Subcutaneous adipose tissue (tissue), 4 donors: Measurements from ENCODE around the gene KREMEN2. TPM values are rescaled to one million over a fixed set of nuclear protein-coding genes. Genes with fewer than 3 reads are reported as not detected.

Experiments
- total RNA-seq, 4 donors: library from RNA; depleted of rRNA; stranded (reverse); fragments of >200 nt; gene quantifications; one replicate each; pipeline ENCODE4 v1.1.0, GENCODE V29; 2016
- TF ChIP-seq, protein P1 (sequence below): fragments of 450-650 bp; IDR thresholded peaks from one replicate; pipeline ENCODE4 v1.5.1; 2016; ENCODE audit warnings: low read depth, mild to moderate bottlenecking, control low read depth, antibody characterized with exemption, moderate library complexity

KREMEN2 gene
- total RNA-seq, 4 donors from 2014 or later, result not detected

DNA sequence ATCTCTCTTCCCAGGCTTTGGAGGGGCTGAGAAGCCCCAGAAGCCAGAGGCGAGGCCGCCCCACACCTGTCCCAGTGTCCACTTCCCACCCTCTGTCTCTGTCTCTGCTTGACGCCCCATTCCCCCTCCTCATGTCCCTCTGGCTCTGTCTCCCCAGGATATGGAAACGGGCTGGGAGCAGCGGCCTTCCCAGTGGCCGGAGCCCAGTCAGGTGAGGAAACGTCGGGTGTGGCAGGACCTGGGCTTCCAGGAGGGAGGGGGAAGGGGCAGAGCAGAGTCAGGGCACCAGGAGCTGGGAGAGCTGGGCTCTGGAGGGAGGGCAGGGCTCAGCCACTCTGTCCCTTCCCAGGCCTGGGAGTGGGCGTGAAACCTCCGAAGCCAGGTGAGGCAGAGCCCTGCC is 26.8 kb downstream of the KREMEN2 start:
- TF ChIP-seq, protein P1, sequence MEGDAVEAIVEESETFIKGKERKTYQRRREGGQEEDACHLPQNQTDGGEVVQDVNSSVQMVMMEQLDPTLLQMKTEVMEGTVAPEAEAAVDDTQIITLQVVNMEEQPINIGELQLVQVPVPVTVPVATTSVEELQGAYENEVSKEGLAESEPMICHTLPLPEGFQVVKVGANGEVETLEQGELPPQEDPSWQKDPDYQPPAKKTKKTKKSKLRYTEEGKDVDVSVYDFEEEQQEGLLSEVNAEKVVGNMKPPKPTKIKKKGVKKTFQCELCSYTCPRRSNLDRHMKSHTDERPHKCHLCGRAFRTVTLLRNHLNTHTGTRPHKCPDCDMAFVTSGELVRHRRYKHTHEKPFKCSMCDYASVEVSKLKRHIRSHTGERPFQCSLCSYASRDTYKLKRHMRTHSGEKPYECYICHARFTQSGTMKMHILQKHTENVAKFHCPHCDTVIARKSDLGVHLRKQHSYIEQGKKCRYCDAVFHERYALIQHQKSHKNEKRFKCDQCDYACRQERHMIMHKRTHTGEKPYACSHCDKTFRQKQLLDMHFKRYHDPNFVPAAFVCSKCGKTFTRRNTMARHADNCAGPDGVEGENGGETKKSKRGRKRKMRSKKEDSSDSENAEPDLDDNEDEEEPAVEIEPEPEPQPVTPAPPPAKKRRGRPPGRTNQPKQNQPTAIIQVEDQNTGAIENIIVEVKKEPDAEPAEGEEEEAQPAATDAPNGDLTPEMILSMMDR, result no peak

DNA sequence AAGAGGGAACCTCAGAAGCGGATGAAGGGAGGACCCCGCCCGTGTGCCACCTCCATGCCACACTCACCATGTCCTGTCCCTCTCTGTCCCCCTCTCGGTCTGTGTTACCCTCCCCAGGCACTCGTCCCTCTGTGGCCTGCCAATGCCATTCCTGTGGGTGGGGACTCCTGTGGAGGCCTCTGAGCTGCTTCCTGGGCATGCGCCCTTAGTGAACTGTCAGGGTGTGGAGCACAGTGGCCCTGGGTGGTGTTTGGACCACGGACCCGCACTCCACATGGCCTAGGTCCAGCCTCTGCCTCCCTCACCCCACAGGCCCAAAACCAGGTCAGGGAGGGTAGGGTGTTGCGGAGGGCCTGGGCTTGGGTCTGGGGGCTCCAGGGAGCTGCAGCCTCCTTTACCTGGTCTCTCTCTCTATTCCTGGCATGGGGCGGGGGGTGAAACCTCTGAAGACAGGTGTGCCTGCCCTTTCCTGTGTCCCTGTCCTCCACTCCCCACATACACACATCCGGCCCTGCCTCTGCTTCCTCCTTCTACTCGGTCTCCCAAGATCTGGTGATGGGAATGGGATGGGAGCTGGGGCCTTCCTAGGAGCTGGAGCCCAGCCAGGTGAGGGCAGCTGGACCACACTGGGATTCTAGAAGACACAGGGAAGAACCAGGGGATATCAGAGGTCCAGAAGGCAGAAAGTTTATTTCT is 27.6 kb downstream of the KREMEN2 start:
- TF ChIP-seq, protein P1, result no peak

DNA sequence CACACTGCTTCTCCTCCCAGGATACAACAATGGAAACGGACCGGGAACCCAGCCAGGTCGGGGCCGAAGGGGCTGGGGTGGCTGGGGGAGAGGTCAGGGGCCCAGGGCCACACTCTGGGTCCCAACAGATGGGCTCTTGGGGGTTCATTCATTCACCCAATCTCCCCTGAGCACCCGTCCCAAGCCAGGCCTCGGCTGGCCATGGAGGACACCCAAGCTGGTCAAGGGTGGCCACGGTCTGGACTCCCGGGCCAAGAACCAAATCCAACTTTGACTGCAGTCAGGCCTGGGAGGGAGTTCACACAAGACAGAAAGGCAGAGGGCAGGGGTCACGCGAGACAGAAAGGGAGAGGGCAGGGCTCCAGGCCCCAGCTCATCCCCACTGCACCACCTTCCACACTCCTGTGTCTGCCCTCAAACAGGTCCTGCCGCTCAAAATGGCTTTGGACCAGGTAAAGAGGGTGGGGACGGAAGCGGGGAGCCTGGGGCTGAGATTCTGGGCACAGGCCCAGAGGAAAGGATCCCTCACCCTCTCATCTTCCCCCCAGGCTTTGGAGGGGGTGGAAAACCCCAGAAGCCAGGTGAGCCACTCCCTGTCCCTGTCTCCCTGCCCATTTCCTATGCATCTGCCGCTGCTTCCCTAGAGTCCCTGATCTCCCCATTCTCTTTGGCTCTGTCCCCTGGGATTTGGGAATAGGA is 28.5 kb downstream of the KREMEN2 start:
- TF ChIP-seq, protein P1, result no peak

DNA sequence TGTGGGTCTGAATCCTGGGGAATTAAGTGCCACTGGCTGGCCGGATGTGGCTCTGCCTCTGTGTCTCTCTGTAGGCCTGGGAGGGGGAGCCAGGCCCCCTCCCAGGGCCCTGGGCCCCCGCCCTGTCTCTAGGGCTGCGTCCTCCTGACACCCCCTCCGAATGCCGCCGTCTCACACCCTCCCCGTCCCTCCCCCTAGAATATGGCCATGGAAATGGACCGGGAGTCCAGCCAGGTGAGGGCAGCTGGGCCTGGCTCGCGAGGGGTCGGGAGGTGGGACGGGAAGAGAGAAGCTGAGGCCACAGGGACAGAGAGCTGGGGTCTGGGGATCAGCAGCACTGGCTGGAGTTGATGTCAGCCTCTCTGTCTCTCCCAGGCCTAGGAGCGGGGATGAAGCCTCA is 32.2 kb downstream of the KREMEN2 start:
- TF ChIP-seq, protein P1, result no peak

DNA sequence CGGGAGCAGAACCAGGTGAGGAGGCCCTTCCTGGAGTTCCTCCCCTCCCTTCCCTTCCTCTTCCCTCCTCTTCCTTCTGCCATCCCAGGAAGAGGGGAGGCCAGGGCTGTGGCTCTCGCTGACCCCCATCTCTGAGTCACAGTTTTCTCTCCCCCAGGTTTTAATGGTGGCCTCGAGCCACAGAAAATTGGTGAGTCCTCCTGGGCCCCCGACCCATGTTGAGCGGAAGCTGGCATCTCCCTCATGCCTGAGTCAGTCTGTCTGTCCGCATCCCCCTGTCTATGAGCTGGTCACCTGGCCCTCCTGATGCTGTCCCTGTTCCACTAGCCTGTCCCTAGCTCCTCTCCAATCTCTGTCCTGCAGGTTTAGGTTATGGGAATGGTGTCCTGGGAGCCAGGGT is 35.9 kb downstream of the KREMEN2 start:
- TF ChIP-seq, protein P1, result no peak

DNA sequence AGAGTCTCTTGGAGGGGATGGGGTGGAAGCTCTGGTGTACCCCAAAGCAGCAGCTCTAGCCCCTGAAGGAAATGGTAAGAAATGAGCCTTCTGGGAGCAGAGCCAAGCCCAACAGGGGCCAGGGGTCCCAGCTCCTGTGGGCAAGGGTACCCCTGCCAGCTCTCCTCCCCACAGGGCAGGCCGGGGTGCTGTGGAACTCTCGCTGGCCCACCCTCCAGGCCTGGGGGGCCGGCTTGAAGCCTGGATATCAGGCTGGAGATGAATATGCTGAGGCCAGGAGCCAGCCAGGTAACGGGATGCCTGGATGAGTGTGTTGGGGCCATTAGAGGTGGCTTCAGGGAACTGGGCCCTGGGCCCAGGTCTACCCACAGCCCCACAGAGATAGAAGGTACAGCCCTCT is 36.5 kb downstream of the KREMEN2 start:
- TF ChIP-seq, protein P1, result no peak

DNA sequence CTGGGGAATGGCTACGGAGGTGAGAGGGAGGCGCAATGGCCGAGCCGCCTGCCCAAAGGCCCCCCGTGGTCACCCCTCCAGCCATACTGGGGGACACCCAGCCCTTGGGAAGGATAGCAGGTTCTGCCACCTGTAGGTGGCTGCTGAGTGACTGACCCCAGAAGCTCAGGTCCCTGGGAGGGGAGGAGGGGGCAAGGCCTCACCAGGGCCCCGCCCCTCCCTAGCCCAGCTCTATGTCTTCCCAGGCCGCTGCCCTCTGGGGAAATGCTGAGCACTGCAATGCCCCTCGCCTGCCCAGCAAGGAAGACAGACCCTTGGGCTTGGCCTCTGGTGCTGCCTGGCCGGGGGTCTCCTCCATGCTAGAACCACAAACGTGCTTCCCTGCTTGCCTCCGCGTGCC is 37.2 kb downstream of the KREMEN2 start:
- TF ChIP-seq, protein P1, result no peak
